Measurements from ENCODE around the gene LDHAL6B.

Gene LDHAL6B

DNA sequence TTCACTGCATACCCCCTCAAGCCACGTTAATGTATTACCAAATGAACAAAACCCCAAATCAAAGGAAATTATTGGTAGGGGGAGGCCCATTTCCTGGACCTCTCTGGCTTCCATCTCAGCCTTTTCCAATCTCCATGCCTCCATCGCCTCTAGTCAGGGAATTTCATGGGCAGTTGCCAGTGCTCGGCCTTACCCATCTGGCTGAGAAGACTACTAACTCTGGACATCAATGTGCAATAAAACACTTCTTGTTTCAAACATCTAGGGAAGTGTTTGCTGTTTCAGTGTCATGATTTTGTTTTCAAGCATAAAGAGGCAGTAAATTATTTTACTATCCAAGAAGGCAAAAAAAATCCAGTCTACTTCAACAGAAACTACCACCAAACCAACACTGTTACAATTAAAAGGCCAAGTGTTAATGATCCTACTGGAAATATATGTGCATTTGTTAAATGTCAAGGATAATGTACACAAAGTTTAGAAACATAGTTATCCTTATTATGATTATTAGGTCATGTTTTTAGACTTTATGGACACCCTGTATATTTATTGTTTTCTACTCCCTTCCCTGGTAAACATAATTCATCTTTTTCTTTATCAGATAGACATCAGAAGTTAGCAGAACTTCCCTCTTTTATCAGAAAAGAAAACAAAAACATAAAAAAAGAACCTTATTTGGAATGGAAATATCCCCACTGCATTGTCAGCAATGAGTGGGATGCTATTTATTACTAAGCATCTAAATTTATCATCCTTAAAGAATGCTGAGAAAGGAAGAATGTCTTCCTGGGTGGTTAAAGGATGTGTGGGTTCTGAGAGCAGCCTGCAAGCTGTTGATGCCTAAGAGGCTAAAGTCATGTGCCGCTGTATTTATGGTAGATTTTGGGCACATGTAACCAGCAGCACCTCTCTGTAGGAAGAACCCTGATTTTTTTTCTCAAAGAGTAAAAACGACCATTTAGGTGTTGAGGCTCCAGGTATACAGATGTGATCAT lies 15.2 kb downstream of the LDHAL6B start:
- DNase-seq, result no peak

GRCh38 chr15:59222906-59223550 lies 16.4 kb downstream of the LDHAL6B start:
- DNase-seq, result no peak

DNA sequence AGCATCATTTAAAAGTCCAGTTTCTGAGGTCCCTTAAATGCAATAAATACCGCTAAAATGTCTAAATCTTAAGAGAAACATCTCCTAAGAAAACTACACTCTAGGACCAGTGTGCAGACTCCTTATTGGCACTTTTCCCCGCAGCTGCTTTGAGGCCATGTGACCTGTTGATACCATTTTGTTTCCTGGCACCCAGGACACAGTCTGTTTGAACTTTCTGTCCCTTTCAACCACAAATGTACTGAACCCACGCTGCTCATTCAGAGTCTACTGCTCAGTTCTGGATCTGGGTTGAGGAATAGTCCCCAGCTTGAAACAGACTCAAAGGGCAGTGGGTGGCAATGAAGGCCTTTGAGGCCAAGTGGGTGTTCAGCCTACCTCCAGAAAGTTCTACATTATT lies 17.1 kb downstream of the LDHAL6B start:
- DNase-seq, result no peak

DNA sequence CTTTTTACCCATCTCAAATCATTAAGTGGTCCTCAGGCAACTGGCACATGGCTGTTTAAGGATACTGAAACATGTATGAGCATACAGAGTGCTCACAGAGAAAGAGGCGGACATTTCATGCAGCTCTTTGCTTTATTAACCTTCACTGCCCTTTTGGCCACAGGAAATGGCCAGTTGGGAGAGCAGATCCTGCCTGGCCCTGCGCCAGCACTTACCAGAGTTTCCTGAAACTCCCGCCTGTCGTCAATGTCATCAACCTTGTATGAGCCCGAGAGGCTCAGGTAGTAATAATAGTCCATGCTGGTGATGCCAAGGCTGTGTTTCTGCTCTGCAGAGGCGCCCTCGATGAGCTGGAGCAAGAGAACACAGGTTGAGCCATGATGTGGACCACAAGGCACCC lies 17.8 kb downstream of the LDHAL6B start:
- no peak for DNase-seq

DNA sequence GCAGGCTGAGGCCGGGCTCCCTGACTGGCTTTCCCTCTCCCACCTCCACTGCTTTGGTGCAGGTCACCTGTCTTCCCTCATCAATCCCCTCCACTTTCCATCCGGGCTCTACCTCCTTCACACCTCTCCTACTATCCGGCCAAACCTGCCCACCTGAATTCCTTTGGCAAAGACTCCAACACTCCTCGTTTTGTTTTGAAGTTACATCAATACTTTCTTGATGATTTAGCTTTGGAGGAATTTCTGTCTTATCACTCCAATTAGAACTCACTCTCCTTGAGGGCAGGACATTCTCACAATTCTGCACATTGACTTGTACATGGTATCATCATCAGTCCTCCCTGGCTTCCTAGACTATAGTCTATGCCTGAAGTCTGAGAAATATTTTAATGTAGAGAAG lies 20.4 kb downstream of the LDHAL6B start:
- no peak for DNase-seq

GRCh38 chr15:59229015-59229414 lies 22.4 kb downstream of the LDHAL6B start:
- no peak for DNase-seq

GRCh38 chr15:59229453-59229852 lies 22.8 kb downstream of the LDHAL6B start:
- no peak for DNase-seq

DNA sequence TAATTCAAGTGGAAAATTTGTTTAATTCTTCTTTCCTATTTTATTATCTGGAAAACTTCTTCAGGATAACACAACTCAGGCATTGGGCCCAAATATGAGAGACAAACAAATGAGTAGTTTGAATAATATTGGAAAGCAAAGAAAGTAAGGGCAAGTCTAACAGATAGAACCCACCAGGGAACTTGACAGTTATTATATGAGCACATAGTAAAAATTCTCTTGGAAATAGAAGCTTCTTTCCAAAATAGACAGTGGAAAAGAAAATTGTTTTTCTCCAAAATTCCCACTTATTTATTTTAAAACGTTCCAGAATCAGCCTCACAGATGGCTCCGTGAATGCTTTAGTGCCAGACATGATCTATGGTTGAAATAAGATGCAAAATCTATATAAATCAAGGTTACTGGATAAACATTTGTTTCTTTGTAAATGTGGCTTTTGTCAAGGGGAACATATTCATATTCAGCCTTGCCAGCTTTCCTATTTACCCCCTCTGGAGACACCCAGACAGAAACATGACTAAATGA lies 23.9 kb downstream of the LDHAL6B start:
- DNase-seq, result no peak

DNA sequence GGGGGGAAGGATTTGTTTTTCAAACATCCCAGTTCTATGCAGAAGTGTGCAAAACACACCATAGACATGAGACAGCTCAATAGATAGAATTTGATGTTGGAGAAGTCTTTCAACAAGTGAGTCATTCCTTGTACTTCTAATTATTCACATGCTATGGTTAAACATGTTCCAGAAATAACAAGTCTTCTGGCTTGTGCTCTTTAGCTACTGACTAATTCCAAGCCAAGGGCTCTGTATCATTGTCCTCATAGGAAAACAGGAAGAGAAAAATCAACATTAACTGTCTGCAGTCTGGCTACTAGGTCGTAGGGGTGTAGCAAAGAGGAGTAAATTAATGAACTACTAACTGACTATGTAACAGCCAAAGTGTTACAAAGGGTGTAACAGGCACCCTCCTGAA lies 25.8 kb downstream of the LDHAL6B start:
- DNase-seq, result no peak

GRCh38 chr15:59236394-59236793 lies 29.8 kb downstream of the LDHAL6B start:
- DNase-seq, result no peak

DNA sequence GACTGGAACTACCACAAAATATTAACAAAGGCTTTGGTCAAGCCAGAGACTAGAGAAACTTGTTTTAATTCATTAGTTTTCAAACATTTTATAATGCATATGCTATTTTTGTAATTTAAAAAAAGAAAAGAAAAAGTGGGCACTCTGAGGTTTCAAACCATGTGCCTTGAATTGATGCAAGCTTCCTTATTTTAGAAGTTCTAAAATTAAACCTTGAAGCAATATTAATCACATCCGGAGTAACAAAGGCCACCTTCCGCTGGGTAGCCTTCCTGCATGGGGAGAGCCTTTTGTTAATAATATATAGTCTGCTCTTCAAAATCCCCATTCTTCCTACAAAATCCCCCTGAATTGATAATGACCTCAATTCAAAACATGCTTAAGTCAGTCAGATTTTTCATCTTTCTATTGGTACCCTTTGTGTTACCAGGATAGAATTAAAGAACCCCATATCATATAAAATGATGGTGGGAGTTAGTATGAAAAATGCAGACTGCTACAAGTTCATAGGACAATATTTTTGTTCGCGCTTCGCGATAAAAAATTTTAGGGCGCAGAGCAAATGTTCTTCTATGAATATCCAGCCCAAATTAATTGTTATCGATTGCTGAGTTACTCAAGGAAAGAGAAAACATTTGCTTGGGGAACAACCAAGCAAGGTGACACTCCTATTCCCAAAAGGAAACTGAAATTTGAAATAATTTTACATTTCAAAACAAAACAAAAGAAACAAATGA lies 30.6 kb downstream of the LDHAL6B start:
- no peak for DNase-seq

- DNase-seq, result no peak
Measured at GRCh38 chr15:59237924-59238331, 31.3 kb downstream of the LDHAL6B start.

- no peak for DNase-seq
Measured at GRCh38 chr15:59240036-59240435, 33.4 kb downstream of the LDHAL6B start.

GRCh38 chr15:59242649-59243048 lies 36.0 kb downstream of the LDHAL6B start:
- DNase-seq, result no peak

DNA sequence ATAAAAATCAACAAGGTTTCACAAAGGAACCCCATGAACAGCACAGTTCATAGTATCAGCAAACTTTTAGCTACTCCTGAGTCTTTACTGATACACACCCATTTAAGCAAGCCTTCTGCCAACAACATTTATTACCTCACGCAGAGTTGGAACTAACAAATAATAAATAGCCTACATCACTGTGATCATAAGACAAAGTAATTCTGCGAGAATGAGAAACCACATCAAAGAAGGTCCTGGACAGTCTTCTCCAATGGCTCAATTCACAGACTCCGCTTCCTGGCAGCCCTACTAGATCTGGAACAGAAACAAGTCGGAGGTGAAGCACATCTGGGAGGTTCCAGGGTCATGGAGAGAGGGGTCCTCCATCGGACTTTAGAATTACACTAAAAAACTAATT lies 37.0 kb downstream of the LDHAL6B start:
- DNase-seq, result no peak

- no peak for DNase-seq
Measured at GRCh38 chr15:59244337-59244736, 37.7 kb downstream of the LDHAL6B start.

DNA sequence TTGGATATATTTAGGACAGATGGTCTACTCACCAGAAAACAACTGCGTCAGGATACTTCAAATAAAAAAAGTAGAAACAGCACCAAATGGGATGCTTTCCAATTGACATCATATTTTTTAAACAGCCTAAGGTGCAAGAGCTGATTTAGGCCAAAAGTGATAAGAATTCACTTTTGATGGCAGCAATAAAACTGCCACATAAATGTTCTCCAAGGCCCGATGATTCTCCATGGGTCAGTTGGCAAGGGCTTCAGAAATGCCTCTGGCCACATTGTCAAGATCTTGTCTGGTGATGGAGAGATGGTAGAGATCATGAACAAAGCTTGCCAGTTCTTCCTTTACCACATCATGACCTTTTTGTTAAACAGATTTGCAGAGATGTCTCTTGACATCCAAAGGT lies 38.9 kb downstream of the LDHAL6B start:
- DNase-seq, result no peak

- DNase-seq, result peak in 4 of 5 experiments; percentile 12 to 80 (median 14)
Measured at GRCh38 chr15:59247364-59247763, 40.7 kb downstream of the LDHAL6B start.

DNA sequence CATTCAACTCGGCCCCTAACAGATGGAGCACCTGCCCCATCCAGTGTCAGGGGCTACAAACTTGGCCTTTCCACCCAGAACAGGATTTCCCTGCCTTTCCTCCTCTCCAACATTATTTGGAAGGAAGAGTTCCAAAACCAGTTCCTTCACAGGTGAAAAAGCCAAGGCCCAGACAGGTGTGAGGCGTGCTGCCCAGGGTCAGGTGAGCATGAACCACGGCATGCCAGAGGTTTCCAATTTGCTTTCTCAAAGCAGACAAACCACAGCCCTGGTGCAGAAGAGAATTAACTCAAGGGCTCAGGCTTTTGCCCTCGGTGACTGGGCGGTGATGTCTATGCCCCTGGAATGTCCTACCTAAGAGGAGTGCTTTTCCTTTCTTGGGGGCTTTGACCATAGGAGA lies 43.2 kb downstream of the LDHAL6B start:
- DNase-seq, result no peak

DNA sequence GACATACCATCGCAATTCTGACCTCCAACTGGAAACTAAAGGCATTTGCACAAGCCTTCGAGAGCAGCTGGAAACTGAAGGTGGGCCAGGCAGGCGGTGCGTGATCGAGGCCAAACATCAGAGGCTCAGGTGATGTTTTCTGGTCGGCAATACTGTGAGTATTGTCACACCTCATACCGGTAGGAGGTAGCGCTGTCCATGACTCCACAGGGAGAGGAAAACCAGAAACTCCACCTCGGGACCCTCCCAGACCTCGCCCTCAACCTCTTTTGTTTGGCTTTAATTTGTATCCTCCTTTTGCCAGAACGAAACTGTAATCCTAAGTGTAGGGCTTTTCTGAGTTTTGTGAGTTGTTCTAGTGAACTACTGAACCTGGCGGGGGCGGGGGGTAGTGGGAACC lies 43.6 kb downstream of the LDHAL6B start:
- DNase-seq, result no peak

DNA sequence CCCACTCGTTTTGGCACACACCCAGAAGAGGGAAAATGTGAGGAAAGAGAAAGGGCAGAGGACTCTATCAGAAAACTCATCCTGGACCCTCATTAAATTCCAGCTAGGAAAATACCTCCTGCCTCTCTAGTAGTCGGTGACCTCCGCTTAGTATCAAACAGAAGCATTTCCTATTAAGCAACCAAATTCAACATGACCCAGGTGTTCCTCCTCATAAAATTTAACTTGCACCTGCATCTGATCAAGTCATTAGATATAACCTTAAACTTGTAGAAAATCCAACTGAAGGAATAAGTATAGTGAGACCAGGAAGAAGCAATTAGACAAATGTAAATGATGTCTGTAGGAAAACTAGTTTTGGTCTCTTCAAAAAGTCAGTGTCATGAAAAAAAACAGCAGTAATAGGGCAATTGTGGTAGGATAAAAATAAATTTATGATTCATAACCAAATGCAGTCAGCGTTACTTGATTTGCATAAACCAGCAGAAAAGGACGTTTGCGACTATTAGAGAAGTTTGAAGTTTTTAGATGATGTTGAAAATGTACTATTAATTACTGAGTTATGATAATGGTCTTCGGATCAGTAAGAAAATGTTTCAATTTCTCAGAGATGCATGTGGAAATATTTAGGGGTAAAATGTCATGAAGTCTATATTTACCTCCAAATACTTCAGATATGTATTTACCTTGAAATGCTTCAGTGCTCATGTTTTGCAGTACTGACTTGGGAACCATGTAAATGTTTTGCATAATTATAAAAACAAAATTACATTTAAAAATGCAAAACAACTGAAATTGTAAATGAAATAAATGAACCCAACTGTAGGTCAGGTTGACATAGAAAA lies 44.6 kb downstream of the LDHAL6B start:
- no peak for DNase-seq

- DNase-seq, result no peak
Measured at GRCh38 chr15:59252137-59252536, 45.5 kb downstream of the LDHAL6B start.

All from T-helper 2 cell (primary cell).